ENCODE data around the gene STAT5B. TPM values are rescaled to one million over a fixed set of nuclear protein-coding genes. Genes with fewer than 3 reads are reported as not detected.

STAT5B gene
- total and polyA plus RNA-seq, 2 of the 8 experiments (the other 6 are each of a cell fraction or from before 2014, with no cell fraction given): 35.3 to 52.6 TPM

DNA sequence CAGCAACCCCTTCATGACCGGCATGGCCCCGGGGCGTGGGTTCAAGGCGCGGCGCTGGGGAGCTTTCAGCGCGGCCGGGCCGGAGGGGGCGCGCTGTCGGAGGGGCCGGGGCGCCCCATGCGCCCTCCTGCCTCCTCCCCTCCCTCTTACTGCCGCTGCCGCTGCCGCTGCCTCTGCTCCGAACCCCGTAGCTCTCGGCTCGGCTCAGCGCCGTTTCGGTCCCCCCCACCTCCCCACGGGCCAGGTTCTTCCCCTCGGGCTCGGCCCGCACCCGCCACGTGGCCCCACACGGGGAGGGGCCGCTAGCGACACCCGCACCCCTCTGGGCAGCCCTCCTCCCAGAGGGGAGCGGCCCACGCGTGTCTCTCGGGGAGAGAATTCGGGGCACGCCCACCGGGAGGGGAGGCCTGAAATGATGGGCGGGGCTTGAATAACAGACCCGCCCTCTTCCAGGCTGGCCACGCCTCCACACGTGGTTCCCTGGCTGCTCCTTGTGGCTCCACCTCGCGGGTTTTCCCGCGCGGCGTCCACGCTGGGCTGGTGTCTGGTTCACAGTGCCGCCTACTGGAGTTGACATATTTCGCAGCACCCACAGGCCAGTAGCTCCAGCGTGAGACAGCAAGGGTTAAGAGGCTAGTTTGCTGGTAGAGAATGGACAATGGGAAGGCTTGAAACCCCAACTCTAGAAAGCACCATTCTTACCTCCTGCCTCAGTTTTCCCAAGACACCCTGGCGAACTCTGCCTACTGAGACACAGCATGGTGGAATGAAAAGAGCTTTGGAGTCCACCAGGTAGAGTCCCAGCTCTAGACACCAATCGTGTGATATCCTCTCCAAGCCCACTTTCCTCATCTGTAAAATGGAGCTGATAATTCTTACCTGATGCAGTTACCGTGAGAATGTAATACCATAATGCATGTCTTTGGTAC, 95.0 kb downstream of the STAT5B start, which contains the start of gene KCNH4 (continued):
- TF ChIP-seq SIN3A (conservative IDR thresholded peaks at IDR 0.05 in 1 of 2, IDR thresholded peaks at IDR 0.05 in 1 of 2; ENCODE audit: low read depth in 1 of 2, low read length in 2 of 2) (peak in 1 of 2 experiments; percentile 46; a peak in 1 of 4 replicates), YY1 (IDR thresholded peaks at IDR 0.05; ENCODE audit: low read depth, low read length) (no peak), PHF8 (conservative IDR thresholded peaks at IDR 0.05; ENCODE audit: low read depth, low read length) (no peak), ZNF274 (IDR thresholded peaks at IDR 0.05; ENCODE audit: borderline replicate concordance, extremely low read depth, low read length) (no peak), EZH2 (IDR thresholded peaks at IDR 0.05; ENCODE audit: low read depth, low read length, severe bottlenecking) (peak; percentile 4), SP4 (IDR thresholded peaks at IDR 0.05; ENCODE audit: low read length) (peak; percentile 55; the same call in 1 of the 2 replicates), RNF2 (IDR thresholded peaks at IDR 0.05; ENCODE audit: borderline replicate concordance, low read depth, low read length, missing control alignments, poor library complexity, severe bottlenecking) (peak; percentile 28)
- TF ChIP-seq, protein P1, sequence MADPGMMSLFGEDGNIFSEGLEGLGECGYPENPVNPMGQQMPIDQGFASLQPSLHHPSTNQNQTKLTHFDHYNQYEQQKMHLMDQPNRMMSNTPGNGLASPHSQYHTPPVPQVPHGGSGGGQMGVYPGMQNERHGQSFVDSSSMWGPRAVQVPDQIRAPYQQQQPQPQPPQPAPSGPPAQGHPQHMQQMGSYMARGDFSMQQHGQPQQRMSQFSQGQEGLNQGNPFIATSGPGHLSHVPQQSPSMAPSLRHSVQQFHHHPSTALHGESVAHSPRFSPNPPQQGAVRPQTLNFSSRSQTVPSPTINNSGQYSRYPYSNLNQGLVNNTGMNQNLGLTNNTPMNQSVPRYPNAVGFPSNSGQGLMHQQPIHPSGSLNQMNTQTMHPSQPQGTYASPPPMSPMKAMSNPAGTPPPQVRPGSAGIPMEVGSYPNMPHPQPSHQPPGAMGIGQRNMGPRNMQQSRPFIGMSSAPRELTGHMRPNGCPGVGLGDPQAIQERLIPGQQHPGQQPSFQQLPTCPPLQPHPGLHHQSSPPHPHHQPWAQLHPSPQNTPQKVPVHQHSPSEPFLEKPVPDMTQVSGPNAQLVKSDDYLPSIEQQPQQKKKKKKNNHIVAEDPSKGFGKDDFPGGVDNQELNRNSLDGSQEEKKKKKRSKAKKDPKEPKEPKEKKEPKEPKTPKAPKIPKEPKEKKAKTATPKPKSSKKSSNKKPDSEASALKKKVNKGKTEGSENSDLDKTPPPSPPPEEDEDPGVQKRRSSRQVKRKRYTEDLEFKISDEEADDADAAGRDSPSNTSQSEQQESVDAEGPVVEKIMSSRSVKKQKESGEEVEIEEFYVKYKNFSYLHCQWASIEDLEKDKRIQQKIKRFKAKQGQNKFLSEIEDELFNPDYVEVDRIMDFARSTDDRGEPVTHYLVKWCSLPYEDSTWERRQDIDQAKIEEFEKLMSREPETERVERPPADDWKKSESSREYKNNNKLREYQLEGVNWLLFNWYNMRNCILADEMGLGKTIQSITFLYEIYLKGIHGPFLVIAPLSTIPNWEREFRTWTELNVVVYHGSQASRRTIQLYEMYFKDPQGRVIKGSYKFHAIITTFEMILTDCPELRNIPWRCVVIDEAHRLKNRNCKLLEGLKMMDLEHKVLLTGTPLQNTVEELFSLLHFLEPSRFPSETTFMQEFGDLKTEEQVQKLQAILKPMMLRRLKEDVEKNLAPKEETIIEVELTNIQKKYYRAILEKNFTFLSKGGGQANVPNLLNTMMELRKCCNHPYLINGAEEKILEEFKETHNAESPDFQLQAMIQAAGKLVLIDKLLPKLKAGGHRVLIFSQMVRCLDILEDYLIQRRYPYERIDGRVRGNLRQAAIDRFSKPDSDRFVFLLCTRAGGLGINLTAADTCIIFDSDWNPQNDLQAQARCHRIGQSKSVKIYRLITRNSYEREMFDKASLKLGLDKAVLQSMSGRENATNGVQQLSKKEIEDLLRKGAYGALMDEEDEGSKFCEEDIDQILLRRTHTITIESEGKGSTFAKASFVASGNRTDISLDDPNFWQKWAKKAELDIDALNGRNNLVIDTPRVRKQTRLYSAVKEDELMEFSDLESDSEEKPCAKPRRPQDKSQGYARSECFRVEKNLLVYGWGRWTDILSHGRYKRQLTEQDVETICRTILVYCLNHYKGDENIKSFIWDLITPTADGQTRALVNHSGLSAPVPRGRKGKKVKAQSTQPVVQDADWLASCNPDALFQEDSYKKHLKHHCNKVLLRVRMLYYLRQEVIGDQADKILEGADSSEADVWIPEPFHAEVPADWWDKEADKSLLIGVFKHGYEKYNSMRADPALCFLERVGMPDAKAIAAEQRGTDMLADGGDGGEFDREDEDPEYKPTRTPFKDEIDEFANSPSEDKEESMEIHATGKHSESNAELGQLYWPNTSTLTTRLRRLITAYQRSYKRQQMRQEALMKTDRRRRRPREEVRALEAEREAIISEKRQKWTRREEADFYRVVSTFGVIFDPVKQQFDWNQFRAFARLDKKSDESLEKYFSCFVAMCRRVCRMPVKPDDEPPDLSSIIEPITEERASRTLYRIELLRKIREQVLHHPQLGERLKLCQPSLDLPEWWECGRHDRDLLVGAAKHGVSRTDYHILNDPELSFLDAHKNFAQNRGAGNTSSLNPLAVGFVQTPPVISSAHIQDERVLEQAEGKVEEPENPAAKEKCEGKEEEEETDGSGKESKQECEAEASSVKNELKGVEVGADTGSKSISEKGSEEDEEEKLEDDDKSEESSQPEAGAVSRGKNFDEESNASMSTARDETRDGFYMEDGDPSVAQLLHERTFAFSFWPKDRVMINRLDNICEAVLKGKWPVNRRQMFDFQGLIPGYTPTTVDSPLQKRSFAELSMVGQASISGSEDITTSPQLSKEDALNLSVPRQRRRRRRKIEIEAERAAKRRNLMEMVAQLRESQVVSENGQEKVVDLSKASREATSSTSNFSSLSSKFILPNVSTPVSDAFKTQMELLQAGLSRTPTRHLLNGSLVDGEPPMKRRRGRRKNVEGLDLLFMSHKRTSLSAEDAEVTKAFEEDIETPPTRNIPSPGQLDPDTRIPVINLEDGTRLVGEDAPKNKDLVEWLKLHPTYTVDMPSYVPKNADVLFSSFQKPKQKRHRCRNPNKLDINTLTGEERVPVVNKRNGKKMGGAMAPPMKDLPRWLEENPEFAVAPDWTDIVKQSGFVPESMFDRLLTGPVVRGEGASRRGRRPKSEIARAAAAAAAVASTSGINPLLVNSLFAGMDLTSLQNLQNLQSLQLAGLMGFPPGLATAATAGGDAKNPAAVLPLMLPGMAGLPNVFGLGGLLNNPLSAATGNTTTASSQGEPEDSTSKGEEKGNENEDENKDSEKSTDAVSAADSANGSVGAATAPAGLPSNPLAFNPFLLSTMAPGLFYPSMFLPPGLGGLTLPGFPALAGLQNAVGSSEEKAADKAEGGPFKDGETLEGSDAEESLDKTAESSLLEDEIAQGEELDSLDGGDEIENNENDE (IDR thresholded peaks at IDR 0.05; ENCODE audit: insufficient replicate concordance, low read length): no peak

Data from H1 (cell line).